IPS DF 6.9 (cell line): Measurements from ENCODE around the gene RERE.
A peak's percentile ranks its signal among the peaks of the same experiment; 100 is the strongest.

Experiments used
- DNase-seq: peaks from one replicate; pipeline ENCODE4 v3.0.0-alpha.2; 2013; ENCODE audit warnings: low read depth, low spot score
- H3K27ac ChIP-seq: one replicate; pipeline ENCODE4 v1.5.1; 2013; ENCODE audit warnings: low read length, control low read depth
- H3K27me3 ChIP-seq: 2 replicates; pipeline ENCODE4 v1.6.1; 2013; ENCODE audit warnings: mild to moderate bottlenecking, low read length; ENCODE audit not compliant: control insufficient read depth, insufficient read depth
- H3K36me3 ChIP-seq: 2 replicates; pipeline ENCODE4 v1.6.1; 2013; ENCODE audit warnings: low read length; ENCODE audit not compliant: control insufficient read depth, insufficient read depth
- H3K4me1 ChIP-seq: 2 replicates; pipeline ENCODE4 v1.6.1; 2013; ENCODE audit warnings: low read length; ENCODE audit not compliant: control insufficient read depth, insufficient read depth
- H3K4me3 ChIP-seq: 2 replicates; pipeline ENCODE4 v1.5.1; 2013; ENCODE audit warnings: mild to moderate bottlenecking, low read length
- H3K9me3 ChIP-seq: 2 replicates; pipeline ENCODE4 v1.6.1; 2013; ENCODE audit warnings: low read length, inconsistent platforms; ENCODE audit not compliant: control insufficient read depth, insufficient read depth
- WGBS: extraction: QIAGEN DNeasy Blood & Tissue Kit; methylation state at CpG from one replicate; pipeline ENCODE4 v1.1.7; 2013; ENCODE audit warnings: mixed read lengths, missing lambda C conversion rate; ENCODE audit not compliant: insufficient read length, insufficient coverage; 5-methylcytosine and 5-hydroxymethylcytosine counted together

Gene RERE

DNA sequence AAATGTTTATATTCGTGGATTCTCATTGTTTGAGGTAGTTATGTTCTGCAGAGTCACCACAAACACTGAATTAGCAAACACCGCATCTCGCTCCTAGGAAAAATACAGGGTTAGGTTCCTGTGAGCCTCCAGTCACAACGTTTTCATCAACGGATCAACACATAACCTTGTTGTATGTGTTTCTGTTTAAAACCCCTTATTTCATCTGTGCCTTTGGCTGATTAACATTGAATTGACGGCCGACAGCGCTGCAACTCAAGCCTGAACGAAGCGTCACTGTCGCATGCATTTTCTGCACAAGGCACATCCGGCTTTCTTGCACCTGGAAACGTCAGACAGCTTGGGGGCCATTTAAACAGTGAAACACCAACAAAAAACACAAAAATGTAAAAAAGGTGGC, 491.2 kb downstream of the RERE start:
- no peaks in the 10 kb centered on the region for H3K36me3 ChIP-seq
- H3K4me3 ChIP-seq = no peak overlapping the region
- WGBS = no CpG with 5 or more reads among the region's 13 CpGs
- peaks cover 4% of the 10 kb centered on the region; the same call in 1 of the 2 replicates for H3K4me1 ChIP-seq
- H3K9me3 ChIP-seq = no peaks in the 10 kb centered on the region
- H3K27ac ChIP-seq = no peak overlapping the region
- H3K27me3 ChIP-seq = no peaks in the 10 kb centered on the region
- no peak for DNase-seq

DNA sequence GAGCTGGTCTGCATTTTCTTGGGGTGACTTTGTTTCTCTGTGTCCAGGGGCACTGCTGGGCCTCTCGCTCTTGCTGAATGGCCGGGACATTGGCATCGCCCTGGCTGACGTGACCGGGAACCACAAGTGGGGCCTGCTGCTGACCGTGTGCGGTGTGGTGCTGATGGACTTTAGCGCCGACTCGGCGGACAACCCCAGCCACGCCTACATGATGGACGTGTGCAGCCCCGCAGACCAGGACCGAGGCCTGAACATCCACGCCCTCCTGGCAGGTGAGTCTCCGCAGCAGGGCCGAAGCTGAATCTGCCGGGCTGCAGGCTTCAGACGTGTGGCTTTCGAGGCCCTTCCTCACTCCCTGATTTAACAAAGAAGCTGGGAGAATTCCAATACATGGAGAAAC, 491.7 kb downstream of the RERE start:
- Histone ChIP-seq H3K27ac (no peak overlapping the region), H3K4me1 (peaks cover 4% of the 10 kb centered on the region; the same call in 1 of the 2 replicates), H3K4me3 (no peak overlapping the region), H3K27me3 (no peaks in the 10 kb centered on the region), H3K9me3 (no peaks in the 10 kb centered on the region), H3K36me3 (no peaks in the 10 kb centered on the region)
- no peak for DNase-seq
- WGBS = no CpG with 5 or more reads among the region's 21 CpGs

DNA sequence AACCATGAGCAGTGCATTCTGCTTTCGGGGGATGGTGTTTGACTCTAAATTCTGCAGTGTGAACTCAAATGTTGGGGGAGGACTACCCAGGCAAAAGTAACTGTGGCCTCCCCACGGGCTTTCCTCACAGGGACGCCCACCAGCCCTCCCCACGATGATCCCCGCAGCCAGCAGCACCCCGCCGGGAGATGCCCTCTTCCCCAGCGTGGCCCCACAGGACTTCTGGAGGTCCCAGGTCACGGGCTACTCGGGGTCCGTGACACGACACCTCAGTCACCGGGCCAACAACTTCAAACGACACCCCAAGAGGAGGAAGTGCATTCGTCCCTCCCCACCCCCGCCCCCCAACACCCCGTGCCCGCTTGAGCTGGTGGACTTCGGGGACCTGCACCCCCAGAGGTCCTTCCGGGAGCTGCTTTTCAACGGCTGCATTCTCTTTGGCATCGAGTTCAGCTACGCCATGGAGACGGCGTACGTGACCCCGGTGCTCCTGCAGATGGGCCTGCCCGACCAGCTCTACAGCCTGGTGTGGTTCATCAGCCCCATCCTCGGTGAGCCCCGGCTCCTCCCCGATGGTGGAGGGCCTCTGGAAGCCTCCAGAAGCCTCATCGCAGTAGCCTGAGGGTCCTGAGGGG, 493.1 kb downstream of the RERE start:
- H3K27ac ChIP-seq = no peak overlapping the region
- no peaks in the 10 kb centered on the region for H3K36me3 ChIP-seq
- H3K27me3 ChIP-seq = no peaks in the 10 kb centered on the region
- no peak overlapping the region for H3K4me3 ChIP-seq
- no CpG with 5 or more reads among the region's 32 CpGs for WGBS
- H3K9me3 ChIP-seq = no peaks in the 10 kb centered on the region
- no peak for DNase-seq
- H3K4me1 ChIP-seq = no peaks in the 10 kb centered on the region

DNA sequence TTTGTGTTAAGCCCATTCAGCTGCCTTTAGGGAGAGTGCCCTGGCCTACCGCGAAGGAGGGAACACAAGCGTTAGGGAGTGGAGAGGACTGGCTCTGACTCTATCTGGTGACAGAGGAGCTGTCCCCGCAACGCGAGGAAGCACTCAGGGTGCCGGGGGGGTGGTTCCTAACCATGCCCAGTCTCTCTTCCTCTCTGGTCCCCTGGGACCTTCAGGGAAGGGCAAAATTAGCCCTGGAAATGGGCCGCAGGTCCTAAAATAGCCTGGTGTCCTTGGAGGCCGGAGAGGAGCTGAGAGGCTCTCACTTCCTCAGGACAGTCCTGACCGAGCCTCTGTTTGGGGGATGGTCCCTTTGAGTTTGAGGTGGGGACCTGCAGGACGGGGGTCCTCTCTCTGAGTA, 493.7 kb downstream of the RERE start:
- no peaks in the 10 kb centered on the region for H3K4me1 ChIP-seq
- H3K27me3 ChIP-seq = no peaks in the 10 kb centered on the region
- no peaks in the 10 kb centered on the region for H3K36me3 ChIP-seq
- H3K9me3 ChIP-seq = no peaks in the 10 kb centered on the region
- no peak overlapping the region for H3K4me3 ChIP-seq
- no peak for DNase-seq
- no peak overlapping the region for H3K27ac ChIP-seq
- WGBS = no CpG with 5 or more reads among the region's 11 CpGs

DNA sequence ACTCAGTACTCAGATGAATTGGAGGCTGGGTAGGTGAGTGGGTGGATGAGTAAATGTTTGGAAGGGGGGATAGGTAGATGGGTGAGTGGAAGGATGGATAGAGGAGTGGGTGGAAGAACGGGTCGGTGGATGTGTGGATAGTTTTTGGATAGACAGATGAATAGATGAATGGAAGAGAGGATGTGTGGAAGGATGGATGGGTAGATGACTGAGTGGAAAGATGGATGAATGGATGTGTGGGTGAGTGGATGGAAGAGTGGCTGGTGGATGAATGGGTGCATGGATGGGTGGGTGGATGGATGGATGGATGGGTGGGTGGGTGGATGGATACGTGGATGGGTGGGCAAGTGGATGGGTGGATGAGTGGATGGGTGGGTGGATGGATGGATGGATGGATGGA, 495.8 kb downstream of the RERE start:
- Histone ChIP-seq H3K9me3 (no peaks in the 10 kb centered on the region), H3K27me3 (no peaks in the 10 kb centered on the region; the same call in 1 of the 2 replicates), H3K27ac (no peak overlapping the region), H3K4me1 (no peaks in the 10 kb centered on the region; the same call in 1 of the 2 replicates), H3K4me3 (no peak overlapping the region), H3K36me3 (no peaks in the 10 kb centered on the region)
- no peak for DNase-seq
- 100% methylated on average over 2 of the region's 3 CpGs for WGBS

DNA sequence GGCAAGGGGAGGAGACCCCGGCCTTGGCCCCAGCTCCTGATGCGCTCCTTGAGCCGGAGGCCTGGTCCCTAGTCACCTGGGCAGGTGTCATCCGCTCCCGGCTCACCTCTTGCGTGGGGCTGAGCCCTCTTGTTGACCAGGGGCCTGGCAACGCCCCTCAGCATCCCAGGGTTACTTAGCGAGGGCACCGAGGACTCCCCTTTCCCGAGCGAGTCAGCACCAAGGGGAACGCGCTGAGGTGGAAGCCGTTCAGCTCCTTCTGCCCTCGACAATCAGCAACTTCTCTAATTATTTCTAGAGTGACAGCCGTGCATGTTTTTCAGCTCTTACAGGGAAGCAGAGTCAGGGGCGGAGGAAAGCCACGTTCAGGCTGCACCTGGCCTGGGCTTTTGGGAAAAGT, 499.0 kb downstream of the RERE start:
- Histone ChIP-seq H3K4me1 (peaks cover 7% of the 10 kb centered on the region), H3K36me3 (no peaks in the 10 kb centered on the region), H3K27me3 (no peaks in the 10 kb centered on the region; the same call in 1 of the 2 replicates), H3K9me3 (no peaks in the 10 kb centered on the region), H3K27ac (no peak overlapping the region), H3K4me3 (peak overlapping the region; percentile 18; the same call in 1 of the 2 replicates)
- WGBS = no CpG with 5 or more reads among the region's 18 CpGs
- DNase-seq = no peak

DNA sequence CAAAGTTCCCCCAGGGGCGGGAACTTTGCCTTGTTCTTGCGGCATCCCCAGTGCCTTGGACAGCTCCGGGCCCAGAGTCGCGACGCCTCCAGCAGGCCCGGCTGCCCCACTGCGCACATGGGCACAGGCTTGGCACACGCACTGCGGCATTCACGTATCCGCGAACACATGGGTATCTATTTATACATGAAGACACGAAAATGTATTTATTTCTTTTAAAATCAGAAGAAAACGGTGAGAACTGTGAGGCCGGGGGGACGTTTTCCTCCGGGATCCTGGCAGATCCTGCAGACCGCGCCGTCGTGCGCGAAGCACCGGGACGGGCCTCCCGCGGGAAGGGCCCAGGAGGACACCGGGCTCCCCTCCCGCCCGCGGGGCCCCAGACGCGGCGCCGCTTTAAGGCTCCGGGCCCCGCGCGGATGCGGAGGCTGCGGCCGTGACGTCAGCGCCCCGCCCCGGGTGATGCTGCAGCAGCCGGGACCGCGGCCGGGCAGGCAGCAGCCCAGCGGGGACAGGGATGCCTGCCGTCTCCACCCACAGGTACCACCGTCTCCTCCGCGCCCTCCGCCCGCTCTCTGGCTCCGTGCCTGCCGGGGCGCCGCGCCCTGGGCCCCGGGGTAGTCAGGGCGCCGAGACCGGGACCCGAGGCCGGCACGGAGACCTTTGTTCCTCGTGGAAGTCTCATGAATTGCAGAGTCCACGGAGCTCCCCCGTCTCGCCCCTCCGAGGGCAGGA, 499.6 kb downstream of the RERE start, which contains the start of gene SLC45A1:
Gene SLC45A1, plus strand, starts transcription at position 468 of the 735 bp plus-strand sequence. CDS start 6,216 bp downstream, outside the sequence.
- WGBS = no CpG with 5 or more reads among the region's 75 CpGs
- no peak within 1 kb of the TSS for H3K27ac ChIP-seq

DNA sequence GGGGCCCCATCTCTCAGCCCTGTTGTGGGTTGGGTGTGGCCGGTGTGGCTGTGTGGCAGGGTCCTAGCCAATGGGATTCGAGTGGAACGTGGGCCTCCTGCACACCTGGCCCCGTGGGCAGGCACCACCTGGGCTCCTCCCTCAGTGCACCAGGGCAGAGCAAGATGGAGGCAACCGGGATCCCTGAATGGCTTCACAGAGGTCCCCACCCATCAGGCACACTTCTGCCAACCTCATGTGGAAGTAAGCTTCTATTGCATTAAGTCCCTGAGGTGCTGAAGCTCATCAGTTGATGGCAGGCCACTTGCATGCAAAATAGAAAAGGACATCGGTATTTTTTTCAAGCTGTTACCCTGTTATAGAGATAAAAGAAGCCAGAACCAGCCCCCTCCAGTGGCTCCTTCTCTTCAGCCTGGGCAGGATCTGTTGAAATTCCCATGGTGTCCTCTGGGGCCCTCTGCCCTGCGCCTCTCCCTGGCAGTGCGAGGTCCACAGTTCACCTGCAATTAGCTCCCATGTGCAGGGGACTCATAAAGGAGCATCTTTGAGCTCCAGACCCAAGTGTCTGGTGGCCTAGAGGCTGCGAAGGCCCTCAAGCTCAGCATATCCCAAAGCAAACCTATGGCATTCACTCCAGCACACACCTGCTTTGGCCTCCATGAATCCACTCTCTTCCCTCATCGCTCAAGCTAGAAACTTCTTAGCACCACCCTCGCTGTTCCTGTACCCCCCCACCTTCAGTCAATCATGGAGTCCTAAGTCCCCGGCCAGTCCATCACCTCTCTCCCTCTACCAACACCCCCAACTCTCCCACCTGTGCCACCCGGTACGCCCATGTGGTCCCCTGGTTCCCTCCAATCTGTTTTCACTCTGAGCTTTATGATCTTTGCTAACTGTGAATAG, 501.6 kb downstream of the RERE start:
- no peaks in the 10 kb centered on the region for H3K9me3 ChIP-seq
- no peaks in the 10 kb centered on the region; the same call in 1 of the 2 replicates for H3K27me3 ChIP-seq
- no peak for DNase-seq
- no CpG with 5 or more reads among the region's 14 CpGs for whole genome bisulfite sequencing
- no peaks in the 10 kb centered on the region for H3K36me3 ChIP-seq
- no peak overlapping the region for H3K4me3 ChIP-seq
- H3K27ac ChIP-seq = no peak overlapping the region
- H3K4me1 ChIP-seq = peaks cover 7% of the 10 kb centered on the region

More for the DNA sequence above, 499.6 kb downstream of the RERE start, which contains the start of gene SLC45A1:
- no peak for DNase-seq
- no peaks in the 10 kb centered on the region for H3K9me3 ChIP-seq
- H3K4me1 ChIP-seq = peaks cover 7% of the 10 kb centered on the region
- no peaks in the 10 kb centered on the region; the same call in 1 of the 2 replicates for H3K27me3 ChIP-seq
- H3K36me3 ChIP-seq = no peaks in the 10 kb centered on the region
- H3K4me3 ChIP-seq = peak within 1 kb of the TSS; percentile 18; the same call in 1 of the 2 replicates

DNA sequence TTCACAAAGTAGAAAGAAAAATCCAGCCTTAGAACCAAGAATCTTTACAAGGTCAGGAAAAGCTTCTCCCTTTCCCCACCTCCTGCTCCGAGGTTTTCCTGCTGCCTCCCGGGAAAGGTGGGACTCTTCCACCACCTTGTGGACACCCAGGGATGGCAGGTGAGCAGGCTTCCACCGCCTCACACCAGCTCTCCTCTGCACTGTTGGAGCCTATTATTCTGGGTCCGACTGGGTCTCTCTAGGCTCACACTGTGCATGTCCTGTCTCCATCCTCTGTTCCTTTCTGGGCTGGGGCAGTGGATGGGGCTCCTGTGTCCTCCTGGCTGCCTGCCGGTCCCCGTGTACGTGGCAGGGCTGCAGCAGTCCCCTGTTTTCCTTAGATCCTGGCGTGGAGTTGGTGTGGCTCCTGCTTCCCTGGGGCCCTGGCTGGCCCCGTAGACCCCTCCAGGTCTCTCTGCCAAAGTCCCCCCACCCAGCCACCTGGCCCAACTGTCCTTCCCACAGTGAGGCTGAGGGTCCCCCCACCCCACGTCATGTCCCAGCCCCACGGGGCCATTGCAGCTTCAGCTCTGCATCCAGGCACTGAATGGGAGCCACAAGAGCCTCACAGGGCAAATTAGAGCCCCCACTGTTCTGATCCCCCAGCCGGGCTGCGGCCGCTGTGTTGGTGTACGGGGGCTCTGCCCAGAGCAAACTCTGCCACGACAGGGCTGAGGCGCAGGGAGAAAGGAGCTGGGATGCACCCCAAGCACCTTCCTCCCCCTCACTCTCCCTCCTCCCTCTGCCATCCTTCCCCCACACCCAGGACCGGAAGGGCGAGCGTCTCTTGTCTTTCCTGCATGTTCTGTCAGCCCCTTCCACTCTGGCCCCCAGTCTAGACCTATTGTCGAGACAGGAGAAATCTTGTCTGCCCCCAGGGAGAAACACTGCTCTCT, 502.8 kb downstream of the RERE start:
- Histone ChIP-seq H3K27ac (no peak overlapping the region), H3K36me3 (no peaks in the 10 kb centered on the region), H3K9me3 (no peaks in the 10 kb centered on the region), H3K4me1 (peaks cover 7% of the 10 kb centered on the region), H3K4me3 (no peak overlapping the region), H3K27me3 (no peaks in the 10 kb centered on the region; the same call in 1 of the 2 replicates)
- DNase-seq = peak; percentile 76
- no CpG with 5 or more reads among the region's 21 CpGs for WGBS
